H9 (cell line): ENCODE data around the gene LHFPL6. TPM values are rescaled to one million over a fixed set of nuclear protein-coding genes. Genes with fewer than 3 reads are reported as not detected.

Experiments used
- DNase-seq: peaks from one replicate; pipeline ENCODE4 v3.0.0-alpha.2; 2017
- H2AFZ ChIP-seq: one replicate; pipeline ENCODE4 v1.6.1; 2013; ENCODE audit warnings: mild to moderate bottlenecking, low read length, control low read depth, moderate library complexity
- H2AK5ac ChIP-seq: 2 replicates; pipeline ENCODE4 v1.6.1; 2013; ENCODE audit warnings: low read length, control low read depth, mixed read lengths; ENCODE audit not compliant: insufficient read length
- H2BK120ac ChIP-seq: one replicate; pipeline ENCODE4 v1.6.1; 2013; ENCODE audit warnings: low read depth, mild to moderate bottlenecking, low read length, control low read depth, inconsistent platforms; ENCODE audit not compliant: poor library complexity, severe bottlenecking
- H2BK12ac ChIP-seq: 2 replicates; pipeline ENCODE4 v1.6.1; 2013; ENCODE audit warnings: low read length, control low read depth, mixed read lengths, low read depth; ENCODE audit not compliant: insufficient read length
- H2BK15ac ChIP-seq: 2 replicates; pipeline ENCODE4 v1.6.1; 2013; ENCODE audit warnings: low read depth, low read length, control low read depth
- H2BK20ac ChIP-seq: one replicate; pipeline ENCODE4 v1.6.1; 2013; ENCODE audit warnings: low read depth, mild to moderate bottlenecking, low read length, control low read depth, inconsistent platforms; ENCODE audit not compliant: poor library complexity, severe bottlenecking
- H2BK5ac ChIP-seq: 2 replicates; pipeline ENCODE4 v1.6.1; 2013; ENCODE audit warnings: low read length, control low read depth, mixed read lengths; ENCODE audit not compliant: insufficient read length
- H3K14ac ChIP-seq: 2 replicates; pipeline ENCODE4 v1.6.1; 2013; ENCODE audit warnings: low read length, control low read depth; ENCODE audit not compliant: insufficient read depth
- H3K18ac ChIP-seq: 2 replicates; pipeline ENCODE4 v1.6.1; 2013; ENCODE audit warnings: low read depth, mild to moderate bottlenecking, mixed read lengths, low read length, control low read depth; ENCODE audit not compliant: insufficient read length
- H3K23ac ChIP-seq: 2 replicates; pipeline ENCODE4 v1.6.1; 2013; ENCODE audit warnings: low read length, control low read depth, mixed read lengths, low read depth; ENCODE audit not compliant: insufficient read length
- H3K23me2 ChIP-seq: 2 replicates; pipeline ENCODE4 v1.6.1; 2013; ENCODE audit warnings: low read depth, mild to moderate bottlenecking, mixed read lengths, low read length, control low read depth; ENCODE audit not compliant: insufficient read length, poor library complexity, severe bottlenecking
- H3K27ac ChIP-seq: 2 replicates; pipeline ENCODE4 v1.5.1; 2013; ENCODE audit warnings: low read length, control low read depth, mixed read lengths, low read depth; ENCODE audit not compliant: insufficient read length
- H3K27me3 ChIP-seq: 2 replicates; pipeline ENCODE4 v1.6.1; 2013; ENCODE audit warnings: low read length, control low read depth, inconsistent platforms; ENCODE audit not compliant: insufficient read depth
- H3K4ac ChIP-seq: 2 replicates; pipeline ENCODE4 v1.6.1; 2013; ENCODE audit warnings: low read depth, mild to moderate bottlenecking, control low read depth, inconsistent platforms, low read length, moderate library complexity
- H3K4me1 ChIP-seq: 2 replicates; pipeline ENCODE4 v1.6.1; 2013; ENCODE audit warnings: low read length, control low read depth, inconsistent platforms; ENCODE audit not compliant: insufficient read depth
- H3K4me2 ChIP-seq: 2 replicates; pipeline ENCODE4 v1.6.1; 2013; ENCODE audit warnings: low read length, control low read depth, mixed read lengths; ENCODE audit not compliant: insufficient read length, insufficient read depth
- H3K56ac ChIP-seq: 2 replicates; pipeline ENCODE4 v1.6.1; 2013; ENCODE audit warnings: low read depth, mild to moderate bottlenecking, mixed read lengths, low read length, control low read depth; ENCODE audit not compliant: insufficient read length
- H3K79me1 ChIP-seq: 2 replicates; pipeline ENCODE4 v1.6.1; 2013; ENCODE audit warnings: low read depth, mild to moderate bottlenecking, moderate library complexity, low read length, control low read depth, inconsistent platforms; ENCODE audit not compliant: insufficient read depth, poor library complexity, severe bottlenecking
- H3K79me2 ChIP-seq: 2 replicates; pipeline ENCODE4 v1.6.1; 2013; ENCODE audit warnings: low read length, control low read depth, inconsistent platforms; ENCODE audit not compliant: insufficient read depth
- H3K9ac ChIP-seq: 2 replicates; pipeline ENCODE4 v1.6.1; 2013; ENCODE audit warnings: low read length, control low read depth, mixed read lengths; ENCODE audit not compliant: insufficient read length; ENCODE audit errors: extremely low read depth
- H3K9me3 ChIP-seq: one replicate; pipeline ENCODE4 v1.6.1; 2013; ENCODE audit warnings: low read depth, low read length, inconsistent platforms; ENCODE audit not compliant: control insufficient read depth
- H3T11ph ChIP-seq: one replicate; pipeline ENCODE4 v1.6.1; 2013; ENCODE audit warnings: mild to moderate bottlenecking, low read length, control low read depth, inconsistent platforms
- H4K20me1 ChIP-seq: one replicate; pipeline ENCODE4 v1.6.1; 2013; ENCODE audit not compliant: control insufficient read depth, insufficient read length, insufficient read depth
- H4K5ac ChIP-seq: 2 replicates; pipeline ENCODE4 v1.6.1; 2013; ENCODE audit warnings: low read depth, mild to moderate bottlenecking, mixed read lengths, low read length, control low read depth; ENCODE audit not compliant: insufficient read length
- H4K8ac ChIP-seq: replicated peaks from 2 replicates; pipeline ENCODE4 v1.6.1; 2013; ENCODE audit warnings: low read length, control low read depth, mixed read lengths, low read depth; ENCODE audit not compliant: insufficient read length
- H4K91ac ChIP-seq: 2 replicates; pipeline ENCODE4 v1.6.1; 2013; ENCODE audit warnings: low read depth, mild to moderate bottlenecking, moderate library complexity, mixed read lengths, low read length, control low read depth; ENCODE audit not compliant: insufficient read length
- H3K27ac Mint-ChIP-seq, 3 experiments: 2 replicates in 2 of 3; 3 replicates in 1 of 3; pipeline ENCODE4 v1.8.0; 2020 to 2021; ENCODE audit warnings: mixed read lengths in 3 of 3, mild to moderate bottlenecking in 1 of 3, moderate library complexity in 1 of 3
- H3K27me3 Mint-ChIP-seq: 2 replicates; pipeline ENCODE4 v1.8.0; 2021; ENCODE audit warnings: low read depth, mild to moderate bottlenecking, moderate library complexity, mixed read lengths
- H3K36me3 Mint-ChIP-seq, 3 experiments: 2 replicates in 2 of 3; 3 replicates in 1 of 3; pipeline ENCODE4 v1.8.0; 2020 to 2021; ENCODE audit warnings: low read depth in 3 of 3, mixed read lengths in 3 of 3; ENCODE audit not compliant: insufficient read depth in 1 of 3
- H3K4me1 Mint-ChIP-seq, 2 experiments: 2 replicates each; pipeline ENCODE4 v1.8.0; 2020; ENCODE audit warnings: mixed read lengths in 2 of 2
- H3K4me3 Mint-ChIP-seq, 2 experiments: 2 replicates in 1 of 2; 3 replicates in 1 of 2; pipeline ENCODE4 v1.8.0; 2020 to 2021; ENCODE audit warnings: mild to moderate bottlenecking in 2 of 2, mixed read lengths in 2 of 2, moderate library complexity in 1 of 2
- H3K9me3 Mint-ChIP-seq, 2 experiments: 2 replicates in 1 of 2; 3 replicates in 1 of 2; pipeline ENCODE4 v1.8.0; 2020; ENCODE audit warnings: mild to moderate bottlenecking in 2 of 2, mixed read lengths in 2 of 2, moderate library complexity in 1 of 2
- WGBS: extraction: QIAGEN DNeasy Blood & Tissue Kit; methylation state at CpG from one replicate; pipeline ENCODE4 v1.1.7; 2013; ENCODE audit warnings: missing lambda C conversion rate, low lambda C conversion rate, mixed read lengths; ENCODE audit not compliant: insufficient read length; ENCODE audit errors: extremely low coverage; 5-methylcytosine and 5-hydroxymethylcytosine counted together
- total RNA-seq: library from RNA; stranded (reverse); gene quantifications from 2 replicates; pipeline ENCODE4 v1.2.1, GENCODE V29; 2021
- TF ChIP-seq, protein P1 (sequence below): fragments of 200-600 bp; sonication (generic); conservative IDR thresholded peaks from 3 replicates; pipeline ENCODE4 v1.8.0; 2021; ENCODE audit warnings: antibody characterized with exemption, mild to moderate bottlenecking

Gene LHFPL6
- total RNA-seq, 1 experiment from 2014 or later, result 3.5 TPM

DNA sequence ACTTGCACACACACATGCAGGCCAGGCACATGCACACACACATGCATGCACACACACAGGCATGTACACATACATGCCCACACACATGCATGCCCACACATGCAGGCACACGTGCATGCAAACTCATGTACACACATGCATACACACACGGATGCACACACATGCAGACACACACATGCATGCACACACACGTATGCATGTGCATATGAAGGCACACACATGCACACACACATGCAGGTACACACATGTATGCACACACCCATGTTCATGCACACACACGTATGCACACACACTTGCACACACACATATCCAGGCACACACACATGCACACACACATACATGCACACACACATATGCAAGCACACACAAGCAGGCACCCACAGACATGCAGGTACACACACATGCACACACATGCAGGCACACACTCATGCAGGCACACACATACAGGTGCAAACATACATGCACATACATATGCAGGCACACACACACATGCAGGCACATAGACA lies 278.1 kb downstream of the LHFPL6 start:
- H3K79me1 ChIP-seq, result no peaks in the 10 kb centered on the region
- Mint-ChIP-seq H3K9me3 (peaks cover 3 to 9% of the 10 kb centered on the region in 2 experiments), H3K27ac (peak overlapping the region in 1 of 3 experiments; percentile 42; a peak in 1 of 7 replicates), H3K36me3 (peaks cover under 1 to 2% (median 2%) of the 10 kb centered on the region in 3 experiments; a peak in 4 of 7 replicates), H3K27me3 (peaks cover 6% of the 10 kb centered on the region), H3K4me3 (no peak overlapping the region), H3K4me1 (peaks cover 34 to 36% of the 10 kb centered on the region in 2 experiments)
- no peaks in the 10 kb centered on the region for H3K79me2 ChIP-seq
- TF ChIP-seq, protein P1, sequence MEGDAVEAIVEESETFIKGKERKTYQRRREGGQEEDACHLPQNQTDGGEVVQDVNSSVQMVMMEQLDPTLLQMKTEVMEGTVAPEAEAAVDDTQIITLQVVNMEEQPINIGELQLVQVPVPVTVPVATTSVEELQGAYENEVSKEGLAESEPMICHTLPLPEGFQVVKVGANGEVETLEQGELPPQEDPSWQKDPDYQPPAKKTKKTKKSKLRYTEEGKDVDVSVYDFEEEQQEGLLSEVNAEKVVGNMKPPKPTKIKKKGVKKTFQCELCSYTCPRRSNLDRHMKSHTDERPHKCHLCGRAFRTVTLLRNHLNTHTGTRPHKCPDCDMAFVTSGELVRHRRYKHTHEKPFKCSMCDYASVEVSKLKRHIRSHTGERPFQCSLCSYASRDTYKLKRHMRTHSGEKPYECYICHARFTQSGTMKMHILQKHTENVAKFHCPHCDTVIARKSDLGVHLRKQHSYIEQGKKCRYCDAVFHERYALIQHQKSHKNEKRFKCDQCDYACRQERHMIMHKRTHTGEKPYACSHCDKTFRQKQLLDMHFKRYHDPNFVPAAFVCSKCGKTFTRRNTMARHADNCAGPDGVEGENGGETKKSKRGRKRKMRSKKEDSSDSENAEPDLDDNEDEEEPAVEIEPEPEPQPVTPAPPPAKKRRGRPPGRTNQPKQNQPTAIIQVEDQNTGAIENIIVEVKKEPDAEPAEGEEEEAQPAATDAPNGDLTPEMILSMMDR, result no peak
- H3K23me2 ChIP-seq, result no peaks in the 10 kb centered on the region
- H2BK5ac ChIP-seq, result no peak overlapping the region
- H2BK120ac ChIP-seq, result no peak overlapping the region
- peaks cover 11% of the 10 kb centered on the region; the same call in 1 of the 2 replicates for H3K4me1 ChIP-seq
- DNase-seq, result no peak
- H3K9me3 ChIP-seq, result no peaks in the 10 kb centered on the region
- H3K4ac ChIP-seq, result no peak overlapping the region
- no peak overlapping the region for H4K8ac ChIP-seq
- no peak overlapping the region for H2AFZ ChIP-seq
- no peak overlapping the region for H3K4me2 ChIP-seq
- no peak overlapping the region for H3K18ac ChIP-seq
- no peak overlapping the region for H2BK12ac ChIP-seq
- no peak overlapping the region for H2AK5ac ChIP-seq
- H4K91ac ChIP-seq, result no peak overlapping the region
- H4K5ac ChIP-seq, result no peak overlapping the region
- no peaks in the 10 kb centered on the region for H3K27me3 ChIP-seq
- no peak overlapping the region for H2BK15ac ChIP-seq
- no peak overlapping the region for H3K27ac ChIP-seq
- H3T11ph ChIP-seq, result no peak overlapping the region
- H3K56ac ChIP-seq, result no peak overlapping the region
- no CpG with 5 or more reads among the region's 4 CpGs for WGBS
- H3K14ac ChIP-seq, result no peak overlapping the region
- H3K9ac ChIP-seq, result no peak overlapping the region
- H2BK20ac ChIP-seq, result no peak overlapping the region
- H3K23ac ChIP-seq, result no peak overlapping the region
- H4K20me1 ChIP-seq, result no peaks in the 10 kb centered on the region
